GM12878 (cell line): ENCODE data around the gene PRMT3. TPM values are rescaled to one million over a fixed set of nuclear protein-coding genes. Genes with fewer than 3 reads are reported as not detected.

Source experiments
- ATAC-seq: fragments of 200-7000 bp; cut with Tn5 transposase; 3 replicates; pipeline ENCODE4 v1.9.1; 2020; ENCODE audit warnings: mild to moderate bottlenecking, moderate library complexity
- BruUV-seq: library from RNA; stranded (reverse); fragments of 400-500 nt; replicated peaks from 2 replicates; lab custom pipeline; 2021; lab: Mats Ljungman, UMichigan
- CTCF ChIA-PET: fragments of 300-600 bp; sonication (Branson Sonifier 250); formaldehyde crosslinking; extraction: SDS; loops from one replicate; lab custom pipeline; 2021; ENCODE audit warnings: inconsistent platforms; lab: Yijun Ruan, JAX
- POLR2A ChIA-PET: fragments of 350-600 bp; formaldehyde crosslinking; extraction: SDS; loops from one replicate; lab custom pipeline; 2021; ENCODE audit warnings: inconsistent platforms; lab: Charles Lee
- RAD21 ChIA-PET: fragments of 300-600 bp; sonication (Branson Sonifier 250); formaldehyde crosslinking; loops from one replicate; lab custom pipeline; 2023; ENCODE audit warnings: antibody characterized with exemption; ENCODE audit not compliant: unreplicated experiment; lab: Charles Lee
- SMC1A ChIA-PET: fragments of 300-600 bp; sonication (Branson Sonifier 250); formaldehyde crosslinking; loops from one replicate; lab custom pipeline; 2023; ENCODE audit not compliant: unreplicated experiment, uncharacterized antibody; lab: Charles Lee
- DNase-seq: peaks from one replicate; pipeline ENCODE4 v3.0.0-alpha.2; 2011; ENCODE audit warnings: low read depth, low spot score
- FAIRE-seq: peaks from 3 replicates; lab custom pipeline; 2011; peaks lifted over from hg19 to GRCh38; lab: Jason Lieb, UNC
- H2AFZ ChIP-seq: 2 replicates; pipeline ENCODE4 v1.6.0; 2011; ENCODE audit warnings: low read depth, low read length, control low read depth; ENCODE audit not compliant: control insufficient read depth
- H3K27ac ChIP-seq: 2 replicates; pipeline ENCODE4 v1.5.1; 2011; ENCODE audit warnings: control low read depth; ENCODE audit not compliant: control insufficient read depth, insufficient read depth
- H3K27me3 ChIP-seq, 2 experiments: replicated peaks in 1 of 2; 2 replicates each; pipeline versions ENCODE4 v1.6.0 to v1.6.1; 2011; ENCODE audit warnings: low read length in 1 of 2; ENCODE audit not compliant: control insufficient read depth in 2 of 2, insufficient read depth in 2 of 2
- H3K36me3 ChIP-seq, 2 experiments: 2 replicates each; pipeline ENCODE4 v1.5.1; 2011; ENCODE audit warnings: low read length in 1 of 2; ENCODE audit not compliant: control insufficient read depth in 2 of 2, insufficient read depth in 2 of 2
- H3K4me1 ChIP-seq: 2 replicates; pipeline ENCODE4 v1.6.1; 2011; ENCODE audit warnings: mild to moderate bottlenecking, low read length, moderate library complexity, mixed read lengths; ENCODE audit not compliant: control insufficient read depth, insufficient read depth
- H3K4me2 ChIP-seq: 2 replicates; pipeline ENCODE4 v1.6.0; 2011; ENCODE audit warnings: control low read depth; ENCODE audit not compliant: control insufficient read depth, insufficient read depth
- H3K4me3 ChIP-seq: fragments of 200-600 bp; sonication (generic); 2 replicates; pipeline ENCODE4 v1.5.1; 2016
- H3K79me2 ChIP-seq: 2 replicates; pipeline ENCODE4 v1.6.0; 2011; ENCODE audit warnings: low read length; ENCODE audit not compliant: control insufficient read depth, insufficient read depth
- H3K9ac ChIP-seq: 2 replicates; pipeline ENCODE4 v1.8.0; 2011; ENCODE audit warnings: low read length, control low read depth, mixed read lengths; ENCODE audit not compliant: control insufficient read depth, insufficient read depth
- H3K9me3 ChIP-seq: replicated peaks from 3 replicates; pipeline ENCODE4 v1.5.1; 2011; ENCODE audit warnings: mild to moderate bottlenecking, low read length; ENCODE audit not compliant: control insufficient read depth, insufficient read depth
- H4K20me1 ChIP-seq: 2 replicates; pipeline ENCODE4 v1.6.0; 2011; ENCODE audit not compliant: control insufficient read depth, insufficient read depth
- BHLHE40 ChIP-seq, 2 experiments: fragments of 450-650 bp in 1 of 2; IDR thresholded peaks; 2 replicates each; pipeline ENCODE4 v1.6.1; 2011 to 2017; ENCODE audit warnings: low read depth in 2 of 2, borderline replicate concordance in 1 of 2, improper control_type of control experiment in 1 of 2, low read length in 1 of 2, mild to moderate bottlenecking in 1 of 2
- GATAD2B ChIP-seq: fragments of 450-650 bp; conservative IDR thresholded peaks from 2 replicates; pipeline ENCODE4 v1.6.1; 2017; ENCODE audit warnings: low read depth, mild to moderate bottlenecking, moderate library complexity
- HCFC1 ChIP-seq: fragments of 150-350 bp; IDR thresholded peaks from 2 replicates; pipeline ENCODE4 v1.6.1; 2014; ENCODE audit warnings: low read length
- HDGF ChIP-seq: fragments of 450-650 bp; IDR thresholded peaks from 2 replicates; pipeline ENCODE4 v1.6.1; 2016; ENCODE audit warnings: antibody characterized with exemption
- IKZF2 ChIP-seq, 2 experiments: fragments of 450-650 bp; IDR thresholded peaks; 2 replicates each; pipeline ENCODE4 v1.6.1; 2017; ENCODE audit warnings: mild to moderate bottlenecking in 2 of 2, moderate library complexity in 2 of 2
- NKRF ChIP-seq: fragments of 450-650 bp; conservative IDR thresholded peaks from 2 replicates; pipeline ENCODE4 v1.6.1; 2017; ENCODE audit warnings: mild to moderate bottlenecking, moderate library complexity
- NRF1 ChIP-seq: conservative IDR thresholded peaks from 2 replicates; pipeline ENCODE4 v1.6.1; 2011; ENCODE audit warnings: mild to moderate bottlenecking, low read depth, low read length, improper control_type of control experiment
- POLR2AphosphoS2 ChIP-seq: IDR thresholded peaks from 2 replicates; pipeline ENCODE4 v1.6.1; 2011; ENCODE audit warnings: low read depth, mild to moderate bottlenecking, low read length, improper control_type of control experiment, moderate library complexity
- RUNX3 ChIP-seq: IDR thresholded peaks from 2 replicates; pipeline ENCODE4 v1.6.1; 2012; ENCODE audit warnings: low read length, inconsistent platforms
- SRF ChIP-seq, 2 experiments: IDR thresholded peaks; 2 replicates each; pipeline ENCODE4 v1.6.1; 2011; ENCODE audit warnings: low read depth in 2 of 2, low read length in 2 of 2, mild to moderate bottlenecking in 1 of 2, moderate library complexity in 1 of 2
- YBX1 ChIP-seq: fragments of 450-650 bp; IDR thresholded peaks from 2 replicates; pipeline ENCODE4 v1.6.1; 2016; ENCODE audit warnings: antibody characterized with exemption
- ZBED1 ChIP-seq: IDR thresholded peaks from 2 replicates; pipeline ENCODE4 v1.6.1; 2016; ENCODE audit warnings: borderline replicate concordance
- ZNF384 ChIP-seq: IDR thresholded peaks from 2 replicates; pipeline ENCODE4 v1.6.1; 2012; ENCODE audit warnings: low read depth, mild to moderate bottlenecking, low read length, improper control_type of control experiment, borderline replicate concordance
- WGBS: methylation state at CpG from one replicate; pipeline ENCODE4 v1.1.6; 2016; ENCODE audit warnings: low lambda C conversion rate; ENCODE audit not compliant: insufficient replicate concordance, insufficient coverage; ENCODE audit errors: missing lambda C conversion rate; 5-methylcytosine and 5-hydroxymethylcytosine counted together
- in situ Hi-C: fragments of 300-500 bp; cut with MboI; formaldehyde crosslinking; loops from 9 replicates; pipeline ENCODE4 v1.14.3; 2018; ENCODE audit warnings: mixed read lengths
- intact Hi-C: fragments of 100-400 bp; cut with micrococcal nuclease; formaldehyde crosslinking; loops from one replicate; pipeline ENCODE4 v1.14.2; 2022; ENCODE audit not compliant: unreplicated experiment
- polyA plus RNA-seq, 11 experiments: library from polyadenylated mRNA; depleted of rRNA in 4 of 11; unstranded in 6 of 11; stranded (reverse) in 5 of 11; fragments of >200 nt; fragmentation: Nextera tagmentation in 4 of 11; fragmentation: Illumina TruSeq in 1 of 11; extraction: Ambion mirVana in 4 of 11; extraction: Trizol in 1 of 11; gene quantifications; 1 replicate in 1 of 11; 2 replicates in 10 of 11; pipeline versions ENCODE4 v1.2.1 to v1.2.3, GENCODE V29; 2011 to 2016; ENCODE audit warnings: inconsistent platforms in 2 of 11, missing spikeins in 2 of 11, low read depth in 1 of 11
- total RNA-seq, 4 experiments: library from RNA; depleted of rRNA in 3 of 4; stranded (reverse); fragments of >200 nt in 3 of 4; fragmentation: Illumina TruSeq in 1 of 4; extraction: Trizol in 1 of 4; gene quantifications; 2 replicates each; pipeline versions ENCODE4 v1.2.1 to v1.2.3, GENCODE V29; 2013 to 2021
- TF ChIP-seq, protein P1 (sequence below): fragments of 450-650 bp; IDR thresholded peaks from 2 replicates; pipeline ENCODE4 v1.6.1; 2014; ENCODE audit warnings: mild to moderate bottlenecking
- TF ChIP-seq, protein P2 (sequence below): IDR thresholded peaks from 2 replicates; pipeline ENCODE4 v1.6.1; 2011; ENCODE audit warnings: low read depth, low read length, improper control_type of control experiment, borderline replicate concordance

Gene PRMT3
- total and polyA plus RNA-seq, 10 of the 15 experiments (the other 5 are each of a cell fraction or from before 2014, with no cell fraction given), result 13.9 to 52.1 (median 27.7) TPM

DNA sequence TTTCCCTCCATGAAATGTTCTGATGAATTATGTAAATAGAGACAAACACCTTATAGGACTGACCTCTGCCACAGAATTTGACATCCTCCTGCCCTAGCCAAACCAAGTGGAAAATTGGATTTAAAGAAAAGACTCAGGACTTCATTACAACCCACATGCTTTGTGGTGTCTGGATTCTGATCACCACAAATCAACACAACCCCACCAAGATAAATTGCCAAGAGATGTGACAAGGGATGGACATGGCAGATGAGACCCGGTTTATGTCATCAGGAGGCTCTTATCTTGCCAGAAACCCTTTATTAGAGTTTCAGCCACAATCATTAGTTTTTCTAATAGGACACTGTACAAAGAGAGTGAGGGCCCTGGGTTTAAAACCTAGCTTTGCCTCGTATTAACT, 154.0 kb downstream of the PRMT3 start:
- in situ Hi-C loops (no loop called here), intact Hi-C loops (no loop called here)
- no peak for TF ChIP-seq HCFC1
- no peak for TF ChIP-seq BHLHE40 (IDR thresholded peaks at IDR 0.05; ENCODE audit: borderline replicate concordance in 1 of 2, low read depth in 2 of 2, low read length in 1 of 2)
- no peak for TF ChIP-seq GATAD2B
- TF ChIP-seq ZNF384, result no peak
- TF ChIP-seq, protein P1, sequence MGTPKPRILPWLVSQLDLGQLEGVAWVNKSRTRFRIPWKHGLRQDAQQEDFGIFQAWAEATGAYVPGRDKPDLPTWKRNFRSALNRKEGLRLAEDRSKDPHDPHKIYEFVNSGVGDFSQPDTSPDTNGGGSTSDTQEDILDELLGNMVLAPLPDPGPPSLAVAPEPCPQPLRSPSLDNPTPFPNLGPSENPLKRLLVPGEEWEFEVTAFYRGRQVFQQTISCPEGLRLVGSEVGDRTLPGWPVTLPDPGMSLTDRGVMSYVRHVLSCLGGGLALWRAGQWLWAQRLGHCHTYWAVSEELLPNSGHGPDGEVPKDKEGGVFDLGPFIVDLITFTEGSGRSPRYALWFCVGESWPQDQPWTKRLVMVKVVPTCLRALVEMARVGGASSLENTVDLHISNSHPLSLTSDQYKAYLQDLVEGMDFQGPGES, result no peak
- Histone ChIP-seq H3K4me2 (no peak overlapping the region), H3K79me2 (no peaks in the 10 kb centered on the region), H3K9ac (no peak overlapping the region), H4K20me1 (no peaks in the 10 kb centered on the region), H2AFZ (no peak overlapping the region), H3K9me3 (no peaks in the 10 kb centered on the region), H3K27ac (no peak overlapping the region), H3K27me3 (no peaks in the 10 kb centered on the region; a peak in 1 of 4 replicates), H3K4me1 (no peaks in the 10 kb centered on the region), H3K4me3 (no peak overlapping the region), H3K36me3 (no peaks in the 10 kb centered on the region)
- POLR2A ChIA-PET, result no interaction called here
- ATAC-seq (no peak), DNase-seq (no peak), FAIRE-seq (no peak)
- BruUV-seq, result no TSS peak
- CTCF ChIA-PET, result no interaction called here
- RAD21 ChIA-PET, result no interaction called here
- WGBS, result 2% methylated on average over 2 of the region's 2 CpGs
- SMC1A ChIA-PET, result no interaction called here

DNA sequence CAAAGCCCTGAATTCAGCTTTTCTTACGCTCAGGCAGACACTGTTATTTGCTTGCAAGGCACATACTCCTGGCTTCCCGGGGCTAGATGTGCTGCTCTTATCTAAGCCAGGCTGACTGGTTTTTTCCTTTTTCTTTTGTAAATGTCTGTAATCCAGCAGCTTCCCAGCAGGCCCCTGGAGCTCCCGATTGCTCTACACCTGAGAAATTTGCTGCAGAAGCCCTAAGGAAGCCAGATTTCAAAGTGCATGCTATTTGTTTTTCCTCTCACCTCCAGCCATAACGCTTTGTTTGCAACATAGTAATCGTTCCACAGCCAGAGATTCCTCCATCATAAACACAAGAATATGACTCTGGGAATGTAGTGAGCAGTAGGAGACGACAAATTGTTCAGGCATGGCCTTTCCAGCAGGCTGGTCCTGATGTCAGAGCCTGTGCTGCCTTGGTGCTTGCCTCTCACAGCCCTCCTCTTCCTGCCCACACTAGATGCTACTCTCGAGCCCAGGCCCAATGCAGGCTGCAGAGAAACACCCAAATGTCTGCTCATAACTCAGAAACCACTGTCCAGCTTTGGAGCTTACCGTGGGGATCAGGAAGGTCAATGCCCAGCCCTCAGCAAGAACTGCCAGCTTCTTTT, 157.2 kb downstream of the PRMT3 start:
- Histone ChIP-seq H3K36me3 (no peaks in the 10 kb centered on the region), H4K20me1 (no peaks in the 10 kb centered on the region), H2AFZ (no peak overlapping the region), H3K4me3 (no peak overlapping the region), H3K27me3 (no peaks in the 10 kb centered on the region; a peak in 1 of 4 replicates), H3K79me2 (no peaks in the 10 kb centered on the region), H3K9me3 (no peaks in the 10 kb centered on the region), H3K4me2 (no peak overlapping the region), H3K9ac (no peak overlapping the region), H3K4me1 (no peaks in the 10 kb centered on the region), H3K27ac (no peak overlapping the region)
- in situ Hi-C loops, result no loop called here
- ChIA-PET CTCF (no interaction called here), RAD21 (no interaction called here), POLR2A (no interaction called here), SMC1A (no interaction called here)
- BruUV-seq, result no TSS peak
- intact Hi-C loops, result no loop called here
- WGBS, result 12% methylated on average over 8 of the region's 8 CpGs
- ATAC-seq (no peak), FAIRE-seq (no peak), DNase-seq (no peak)
- TF ChIP-seq NKRF (no peak), ZBED1 (no peak), POLR2AphosphoS2 (no peak), IKZF2 (IDR thresholded peaks at IDR 0.05) (no peak), HCFC1 (no peak), NRF1 (no peak), SRF (IDR thresholded peaks at IDR 0.05; ENCODE audit: low read depth in 2 of 2, low read length in 2 of 2) (no peak), RUNX3 (no peak), YBX1 (no peak), HDGF (no peak)
- TF ChIP-seq, protein P2, sequence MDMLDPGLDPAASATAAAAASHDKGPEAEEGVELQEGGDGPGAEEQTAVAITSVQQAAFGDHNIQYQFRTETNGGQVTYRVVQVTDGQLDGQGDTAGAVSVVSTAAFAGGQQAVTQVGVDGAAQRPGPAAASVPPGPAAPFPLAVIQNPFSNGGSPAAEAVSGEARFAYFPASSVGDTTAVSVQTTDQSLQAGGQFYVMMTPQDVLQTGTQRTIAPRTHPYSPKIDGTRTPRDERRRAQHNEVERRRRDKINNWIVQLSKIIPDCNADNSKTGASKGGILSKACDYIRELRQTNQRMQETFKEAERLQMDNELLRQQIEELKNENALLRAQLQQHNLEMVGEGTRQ, result no peak
